ENCODE measurements around the gene TNFRSF18.
"Not testable (repeated sequence)": the region's sequence is repeated elsewhere in the genome, so short reads cannot be mapped to it uniquely, and the experiment has no call there.

Gene TNFRSF18

DNA sequence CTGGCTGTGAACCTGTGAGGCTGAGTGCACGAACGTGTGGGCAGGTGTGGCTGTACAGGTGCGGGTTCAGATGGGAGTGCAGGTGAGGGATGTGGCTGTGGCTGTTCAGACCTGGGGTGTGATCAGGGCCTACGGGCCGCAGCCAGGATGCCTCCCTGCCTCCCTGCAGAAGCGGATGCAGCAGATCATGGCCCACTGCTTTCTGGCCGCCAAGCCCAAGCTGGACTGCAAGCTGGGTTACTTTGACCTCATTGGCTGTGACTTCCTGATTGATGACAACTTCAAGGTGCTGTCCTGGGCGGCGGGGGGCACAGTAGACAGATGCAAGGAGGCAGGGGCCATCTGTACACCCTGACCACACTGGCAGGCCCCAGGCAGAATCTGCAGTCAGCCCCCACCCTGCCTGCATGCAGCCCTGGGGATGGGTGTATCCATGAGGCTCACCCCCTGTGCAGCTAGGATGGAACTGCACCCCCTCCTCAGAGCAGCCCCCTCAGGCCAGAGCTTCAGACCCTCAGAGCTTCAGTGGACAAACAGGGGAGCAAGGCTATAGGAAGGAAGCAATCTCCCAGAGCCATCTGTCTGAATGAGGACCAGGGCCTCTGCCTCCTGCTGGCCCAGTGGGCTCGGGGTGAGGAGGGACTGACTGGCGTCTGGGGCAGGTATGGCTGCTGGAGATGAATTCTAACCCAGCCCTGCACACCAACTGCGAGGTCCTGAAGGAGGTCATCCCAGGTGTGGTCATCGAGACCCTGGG, 9.8 kb downstream of the TNFRSF18 start:
- DNase-seq (ENCODE audit: low read depth, low spot score) = no peak
- in situ Hi-C loops (cut with HindIII; ENCODE audit: low sequenced_read_pairs) = no loop called here
- H3K4me3 ChIP-seq (ENCODE audit: low read depth, low read length) = no peak overlapping the region
- no peak for TF ChIP-seq CTCF (IDR thresholded peaks at IDR 0.05; ENCODE audit: low read depth, low read length)

GRCh38 chr1:1195726-1196125, 10.7 kb downstream of the TNFRSF18 start:
- H3K4me3 ChIP-seq (ENCODE audit: low read depth, low read length); DNase-seq (ENCODE audit: low read depth, low spot score); in situ Hi-C loops (cut with HindIII; ENCODE audit: low sequenced_read_pairs): not testable (repeated sequence)

DNA sequence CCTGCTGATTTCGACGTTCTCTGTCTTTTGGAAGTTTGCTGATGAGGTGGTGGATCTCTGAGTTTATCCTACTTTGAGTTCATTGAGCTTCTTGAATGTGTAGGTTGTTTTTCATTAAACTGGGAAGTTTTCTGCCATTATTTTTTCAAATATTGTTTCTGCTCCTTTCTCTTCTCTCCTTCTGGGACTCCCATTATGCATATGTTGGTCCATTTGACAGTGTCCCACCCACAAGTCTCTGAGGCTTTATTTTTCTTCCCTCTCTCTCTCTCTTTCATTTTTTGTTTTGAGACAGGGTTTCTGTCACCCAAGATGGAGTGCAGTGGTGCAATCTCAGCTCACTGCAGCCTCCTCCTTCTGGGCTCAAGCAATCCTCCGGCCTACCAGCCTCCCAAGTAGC, 11.7 kb downstream of the TNFRSF18 start:
- no peak overlapping the region for H3K4me3 ChIP-seq (ENCODE audit: low read depth, low read length)
- TF ChIP-seq CTCF (IDR thresholded peaks at IDR 0.05; ENCODE audit: low read depth, low read length) = no peak
- in situ Hi-C loops (cut with HindIII; ENCODE audit: low sequenced_read_pairs) = no loop called here
- DNase-seq (ENCODE audit: low read depth, low spot score) = no peak

GRCh38 chr1:1191734-1192133, 14.7 kb downstream of the TNFRSF18 start:
- in situ Hi-C loops (cut with HindIII; ENCODE audit: low sequenced_read_pairs) = no loop called here
- TF ChIP-seq CTCF (IDR thresholded peaks at IDR 0.05; ENCODE audit: low read depth, low read length) = no peak
- no peak overlapping the region for H3K4me3 ChIP-seq (ENCODE audit: low read depth, low read length)
- no peak for DNase-seq (ENCODE audit: low read depth, low spot score)

DNA sequence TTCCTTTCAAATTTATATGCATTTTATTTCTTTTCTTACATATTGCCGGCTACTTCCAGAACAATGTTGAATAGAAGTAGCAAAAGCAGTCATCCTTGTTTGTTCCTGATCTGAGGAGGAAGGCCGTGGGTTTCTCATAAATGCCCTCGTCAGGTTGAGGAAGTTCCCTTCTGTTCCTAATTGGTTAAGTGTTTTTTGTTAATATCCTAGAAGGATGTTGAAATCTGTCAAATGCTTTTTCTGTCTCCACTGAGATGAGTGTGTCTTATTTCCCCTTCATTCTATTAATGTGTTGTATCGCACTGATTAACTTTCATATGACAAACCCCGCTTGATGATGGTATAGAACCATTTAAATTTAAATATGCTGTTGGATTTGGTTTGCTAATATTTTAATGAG, 17.3 kb downstream of the TNFRSF18 start:
- in situ Hi-C loops (cut with HindIII; ENCODE audit: low sequenced_read_pairs) = no loop called here
- TF ChIP-seq CTCF (IDR thresholded peaks at IDR 0.05; ENCODE audit: low read depth, low read length) = no peak
- no peak overlapping the region for H3K4me3 ChIP-seq (ENCODE audit: low read depth, low read length)
- no peak for DNase-seq (ENCODE audit: low read depth, low spot score)

DNA sequence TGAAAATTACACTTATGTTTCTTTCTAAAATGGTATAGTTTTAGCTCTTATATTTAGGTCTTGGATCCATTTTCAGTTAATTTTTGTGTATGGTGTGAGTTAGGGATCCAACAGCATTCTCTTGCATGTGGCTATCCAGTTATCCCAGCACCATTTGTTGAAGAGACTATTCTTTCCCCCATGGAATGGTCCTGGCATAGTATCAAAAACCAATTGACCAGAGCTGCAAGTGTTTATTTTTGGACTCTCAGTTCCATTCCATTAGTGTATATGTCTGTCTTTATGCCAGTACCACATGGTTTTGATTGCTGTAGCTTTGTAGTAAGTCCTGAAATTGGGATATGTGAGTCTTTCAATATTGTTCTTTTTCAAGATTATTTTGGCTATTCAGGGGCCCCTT, 18.5 kb downstream of the TNFRSF18 start:
- TF ChIP-seq CTCF (IDR thresholded peaks at IDR 0.05; ENCODE audit: low read depth, low read length) = no peak
- H3K4me3 ChIP-seq (ENCODE audit: low read depth, low read length) = no peak overlapping the region
- in situ Hi-C loops (cut with HindIII; ENCODE audit: low sequenced_read_pairs) = no loop called here
- no peak for DNase-seq (ENCODE audit: low read depth, low spot score)

DNA sequence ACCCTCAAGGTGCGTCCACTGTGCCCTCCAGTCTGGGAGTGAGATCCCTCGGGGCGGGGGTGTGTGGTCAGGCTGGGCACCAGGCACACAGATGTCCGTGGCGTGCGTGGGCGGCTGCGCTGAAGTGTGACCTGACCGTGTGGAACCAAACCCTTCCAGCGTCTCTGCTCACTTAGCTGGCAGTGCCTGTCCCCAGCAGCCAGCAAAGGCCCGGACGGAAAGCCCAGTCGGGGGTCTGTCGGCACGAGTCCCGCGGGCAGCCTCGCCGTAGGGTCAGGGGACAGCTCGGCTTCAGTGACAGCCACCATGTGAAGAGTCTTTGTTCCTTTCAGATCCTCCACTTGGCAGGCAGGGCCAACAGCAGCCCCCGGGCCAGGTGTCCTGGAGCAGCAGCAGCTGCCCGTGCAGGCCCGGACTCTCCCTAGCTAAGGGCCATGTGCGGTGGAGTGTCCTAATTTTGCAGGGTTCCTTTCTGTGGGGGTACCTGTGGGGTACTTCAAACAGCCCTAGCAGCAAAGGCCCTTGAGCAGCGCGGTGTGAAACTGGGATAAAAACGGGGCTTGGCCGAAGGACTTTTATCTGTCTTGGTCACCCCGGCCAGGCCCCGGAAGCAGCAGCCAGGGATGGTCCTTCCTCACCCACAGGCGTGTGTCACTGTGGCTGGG, 21.2 kb downstream of the TNFRSF18 start:
- in situ Hi-C loops (cut with HindIII; ENCODE audit: low sequenced_read_pairs) = no loop called here

More for the DNA sequence above, 21.2 kb downstream of the TNFRSF18 start:
- TF ChIP-seq CTCF (IDR thresholded peaks at IDR 0.05; ENCODE audit: low read depth, low read length) = no peak
- DNase-seq (ENCODE audit: low read depth, low spot score) = no peak
- H3K4me3 ChIP-seq (ENCODE audit: low read depth, low read length) = no peak overlapping the region

All from astrocyte of the spinal cord (primary cell).